Nephron (organoid): ENCODE measurements around the gene IFNLR1.
A peak's percentile ranks its signal among the peaks of the same experiment; 100 is the strongest.

Experiments used
- H3K27ac Mint-ChIP-seq, 3 experiments: 2 replicates each; pipeline ENCODE4 v1.8.0; 2020; ENCODE audit warnings: mixed read lengths in 3 of 3, mild to moderate bottlenecking in 2 of 3, moderate library complexity in 1 of 3
- H3K27me3 Mint-ChIP-seq: 2 replicates; pipeline ENCODE4 v1.8.0; 2021; ENCODE audit warnings: low read depth, mild to moderate bottlenecking, moderate library complexity, mixed read lengths
- H3K36me3 Mint-ChIP-seq: 2 replicates; pipeline ENCODE4 v1.8.0; 2020; ENCODE audit warnings: low read depth, mixed read lengths
- H3K4me1 Mint-ChIP-seq: 2 replicates; pipeline ENCODE4 v1.8.0; 2020; ENCODE audit warnings: mixed read lengths
- H3K4me3 Mint-ChIP-seq, 3 experiments: 2 replicates each; pipeline ENCODE4 v1.8.0; 2020; ENCODE audit warnings: mild to moderate bottlenecking in 3 of 3, mixed read lengths in 3 of 3, moderate library complexity in 2 of 3
- H3K9me3 Mint-ChIP-seq: 2 replicates; pipeline ENCODE4 v1.8.0; 2020; ENCODE audit warnings: mixed read lengths
- CTCF ChIP-seq, 3 experiments: fragments of 200-600 bp; sonication (generic); IDR thresholded peaks; one replicate each; pipeline ENCODE4 v1.5.0; 2021; ENCODE audit warnings: antibody characterized with exemption in 3 of 3; ENCODE audit not compliant: unreplicated experiment in 3 of 3

Gene IFNLR1

GRCh38 chr1:24195874-24196273 is 8.8 kb upstream of the IFNLR1 start:
- TF ChIP-seq CTCF (IDR thresholded peaks at IDR 0.05; ENCODE audit: unreplicated experiment in 3 of 3): no peak
- Mint-ChIP-seq H3K36me3 (no peaks in the 10 kb centered on the region), H3K9me3 (no peaks in the 10 kb centered on the region), H3K27ac (no peak overlapping the region), H3K27me3 (peaks cover 14% of the 10 kb centered on the region), H3K4me1 (peaks cover 17% of the 10 kb centered on the region), H3K4me3 (no peak overlapping the region)

DNA sequence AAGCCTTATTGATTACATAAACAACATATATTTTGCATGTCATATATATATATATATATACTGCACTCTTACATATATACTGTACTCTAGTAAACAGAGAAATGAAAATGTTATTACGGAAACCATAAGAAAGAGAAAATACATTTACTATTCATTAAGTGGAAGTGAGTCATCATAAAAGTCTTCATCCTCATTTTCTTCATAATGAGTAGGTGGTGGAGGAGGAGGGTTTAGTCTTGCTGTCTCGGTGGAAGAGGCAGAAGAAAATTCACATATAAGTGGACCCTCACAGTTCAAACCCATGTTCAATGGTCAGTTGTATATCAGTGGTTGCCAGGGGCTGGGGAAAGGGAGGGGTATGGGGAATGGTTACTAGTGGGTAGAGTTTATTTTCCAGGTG is 8.0 kb upstream of the IFNLR1 start:
- H3K4me3 Mint-ChIP-seq: no peak overlapping the region
- no peak for TF ChIP-seq CTCF (IDR thresholded peaks at IDR 0.05; ENCODE audit: unreplicated experiment in 3 of 3)
- H3K27ac Mint-ChIP-seq: no peak overlapping the region
- H3K9me3 Mint-ChIP-seq: no peaks in the 10 kb centered on the region
- peaks cover 21% of the 10 kb centered on the region for H3K27me3 Mint-ChIP-seq
- H3K36me3 Mint-ChIP-seq: no peaks in the 10 kb centered on the region
- H3K4me1 Mint-ChIP-seq: peaks cover 20% of the 10 kb centered on the region

DNA sequence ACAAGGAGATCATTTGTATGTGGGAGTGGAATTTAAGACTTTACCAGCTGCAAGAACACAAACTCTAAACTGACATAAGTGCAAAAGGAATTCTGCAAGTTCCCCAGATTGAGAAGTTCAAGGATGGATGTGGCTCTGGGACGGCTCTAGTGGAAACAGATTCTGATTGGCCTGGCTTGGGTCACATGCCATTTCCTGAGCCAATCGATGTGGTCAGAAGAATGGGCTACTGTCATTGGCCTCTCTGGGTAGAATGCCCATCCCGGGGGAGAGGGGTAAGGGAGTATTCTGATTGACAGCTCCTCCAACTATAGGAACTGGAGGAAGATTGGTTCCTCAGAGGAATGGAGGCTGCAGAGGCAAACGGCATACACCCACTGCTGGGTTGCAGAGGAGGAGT is 6.0 kb upstream of the IFNLR1 start:
- Mint-ChIP-seq H3K27ac (peak overlapping the region in 2 of 3 experiments; percentile 39 to 41), H3K9me3 (no peaks in the 10 kb centered on the region), H3K36me3 (no peaks in the 10 kb centered on the region), H3K4me3 (no peak overlapping the region), H3K4me1 (peaks cover 32% of the 10 kb centered on the region), H3K27me3 (peaks cover 33% of the 10 kb centered on the region)
- TF ChIP-seq CTCF (IDR thresholded peaks at IDR 0.05; ENCODE audit: unreplicated experiment in 3 of 3): no peak

DNA sequence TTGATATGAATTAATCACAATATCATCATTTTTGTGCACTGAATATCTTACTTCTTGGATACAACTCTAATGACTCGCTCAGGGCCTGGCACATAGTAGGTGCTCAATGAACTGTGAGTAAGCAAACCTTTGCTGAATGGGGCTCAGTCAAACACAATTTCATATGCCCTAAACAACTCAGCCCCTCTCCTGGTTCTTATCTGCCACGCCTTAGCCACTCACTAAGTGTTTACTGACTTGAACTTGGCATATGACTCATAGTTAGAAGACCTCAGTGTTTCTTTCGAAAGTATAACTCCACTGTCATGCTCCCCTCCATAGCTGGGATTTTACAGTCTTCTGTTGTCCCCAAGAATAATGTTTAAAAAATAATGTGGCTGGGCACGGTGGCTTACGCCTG is 4.8 kb upstream of the IFNLR1 start:
- H3K4me1 Mint-ChIP-seq: peaks cover 37% of the 10 kb centered on the region
- no peak overlapping the region for H3K27ac Mint-ChIP-seq
- no peaks in the 10 kb centered on the region for H3K9me3 Mint-ChIP-seq
- no peak for TF ChIP-seq CTCF (IDR thresholded peaks at IDR 0.05; ENCODE audit: unreplicated experiment in 3 of 3)
- peaks cover 43% of the 10 kb centered on the region for H3K27me3 Mint-ChIP-seq
- H3K36me3 Mint-ChIP-seq: no peaks in the 10 kb centered on the region
- no peak overlapping the region for H3K4me3 Mint-ChIP-seq

- Mint-ChIP-seq H3K4me3 (peak overlapping the region in 1 of 3 experiments; percentile 49), H3K4me1 (peaks cover 42% of the 10 kb centered on the region), H3K36me3 (no peaks in the 10 kb centered on the region), H3K27ac (peak overlapping the region in 2 of 3 experiments; percentile 15 to 29), H3K27me3 (peaks cover 51% of the 10 kb centered on the region), H3K9me3 (no peaks in the 10 kb centered on the region)
- no peak for TF ChIP-seq CTCF (IDR thresholded peaks at IDR 0.05; ENCODE audit: unreplicated experiment in 3 of 3)
Measured at GRCh38 chr1:24190983-24191461, 3.9 kb upstream of the IFNLR1 start.

DNA sequence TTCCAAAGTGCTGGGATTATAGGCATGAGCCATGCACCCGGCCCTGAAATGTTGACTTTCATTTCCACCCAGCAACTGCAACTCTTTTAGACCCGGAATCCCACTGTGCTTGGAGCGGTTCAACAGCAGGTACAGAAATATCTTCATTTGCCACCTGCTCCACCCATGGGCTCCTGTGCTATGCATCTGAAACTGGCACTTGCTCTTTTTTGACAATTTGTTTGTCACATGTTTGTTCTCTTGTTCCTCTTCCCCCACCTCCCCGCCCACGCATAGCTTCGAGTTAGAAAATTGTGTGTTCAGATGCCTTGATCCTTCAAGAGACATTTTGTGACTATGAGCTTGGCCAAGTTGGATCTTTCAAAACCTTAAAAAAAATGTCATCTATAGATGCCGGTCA is 2.4 kb upstream of the IFNLR1 start:
- peaks cover 60% of the 10 kb centered on the region for H3K27me3 Mint-ChIP-seq
- peak overlapping the region; percentile 25 to 53 (median 46) for H3K4me3 Mint-ChIP-seq
- H3K4me1 Mint-ChIP-seq: peaks cover 42% of the 10 kb centered on the region
- peak overlapping the region in 1 of 3 experiments; percentile 28 for H3K27ac Mint-ChIP-seq
- no peaks in the 10 kb centered on the region for H3K9me3 Mint-ChIP-seq
- no peaks in the 10 kb centered on the region for H3K36me3 Mint-ChIP-seq
- TF ChIP-seq CTCF (IDR thresholded peaks at IDR 0.05; ENCODE audit: unreplicated experiment in 3 of 3): no peak
